Ishikawa (cell line): ENCODE results near the gene HOXA7.

Experiments
- CEBPB ChIP-seq: IDR thresholded peaks from 2 replicates; pipeline ENCODE4 v1.6.1; 2012
- EGR1 ChIP-seq: IDR thresholded peaks from 2 replicates; pipeline ENCODE4 v1.6.1; 2012
- EP300 ChIP-seq: IDR thresholded peaks from 2 replicates; pipeline ENCODE4 v1.6.1; 2012; ENCODE audit warnings: borderline replicate concordance
- FOXM1 ChIP-seq: IDR thresholded peaks from 2 replicates; pipeline ENCODE4 v1.6.1; 2012; ENCODE audit warnings: low read depth, borderline replicate concordance
- MAX ChIP-seq: IDR thresholded peaks from 2 replicates; pipeline ENCODE4 v1.6.1; 2012
- RAD21 ChIP-seq: IDR thresholded peaks from 2 replicates; pipeline ENCODE4 v1.6.1; 2012; ENCODE audit warnings: low read depth
- TAF1 ChIP-seq: IDR thresholded peaks from 2 replicates; pipeline ENCODE4 v1.6.1; 2012; ENCODE audit warnings: low read depth, mild to moderate bottlenecking
- TEAD4 ChIP-seq: IDR thresholded peaks from 2 replicates; pipeline ENCODE4 v1.6.1; 2012
- TF ChIP-seq, protein P1 (sequence below): IDR thresholded peaks from 2 replicates; pipeline ENCODE4 v1.6.1; 2012; ENCODE audit warnings: low read depth, mild to moderate bottlenecking

DNA sequence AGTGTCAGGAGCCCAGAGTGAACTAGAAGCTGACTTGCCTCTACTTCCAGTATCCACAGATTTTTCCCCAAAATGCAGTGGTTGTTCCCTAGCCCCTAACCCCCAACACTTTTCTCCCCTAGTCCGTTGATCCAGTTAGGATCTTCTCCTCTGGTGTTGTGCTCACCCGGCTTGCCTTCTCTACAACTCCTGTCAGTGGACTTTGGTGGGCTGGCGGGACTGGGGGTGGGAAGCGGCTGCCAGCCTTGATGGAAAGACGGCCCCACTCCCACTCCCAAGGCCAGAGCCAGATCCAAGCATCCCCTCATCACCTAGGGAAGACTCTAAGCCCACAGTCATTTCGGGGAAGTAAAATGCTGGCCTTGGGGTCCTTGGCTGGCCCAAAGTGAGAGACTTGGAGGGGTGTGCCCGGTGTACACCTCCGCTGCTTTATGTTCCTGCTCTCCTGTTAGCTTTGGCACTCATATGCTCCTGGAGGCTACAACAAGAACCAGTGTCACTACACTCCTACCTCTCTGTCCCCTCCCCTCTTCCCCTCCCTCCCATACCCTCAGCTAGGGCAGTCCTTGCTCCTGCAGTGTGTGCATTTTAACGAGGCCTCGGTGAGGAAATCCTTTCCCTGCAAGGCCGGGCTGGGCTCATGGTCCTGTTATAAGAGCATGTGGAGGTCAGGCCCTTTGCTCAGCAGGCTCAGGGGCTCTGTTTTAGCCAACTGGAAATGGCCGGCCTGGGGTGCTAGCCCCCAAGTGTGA is 18.6 kb upstream of the HOXA7 start:
- TF ChIP-seq TAF1 (no peak), TEAD4 (no peak), RAD21 (no peak), CEBPB (no peak), FOXM1 (no peak), EP300 (no peak), EGR1 (no peak), MAX (no peak)
- TF ChIP-seq, protein P1, sequence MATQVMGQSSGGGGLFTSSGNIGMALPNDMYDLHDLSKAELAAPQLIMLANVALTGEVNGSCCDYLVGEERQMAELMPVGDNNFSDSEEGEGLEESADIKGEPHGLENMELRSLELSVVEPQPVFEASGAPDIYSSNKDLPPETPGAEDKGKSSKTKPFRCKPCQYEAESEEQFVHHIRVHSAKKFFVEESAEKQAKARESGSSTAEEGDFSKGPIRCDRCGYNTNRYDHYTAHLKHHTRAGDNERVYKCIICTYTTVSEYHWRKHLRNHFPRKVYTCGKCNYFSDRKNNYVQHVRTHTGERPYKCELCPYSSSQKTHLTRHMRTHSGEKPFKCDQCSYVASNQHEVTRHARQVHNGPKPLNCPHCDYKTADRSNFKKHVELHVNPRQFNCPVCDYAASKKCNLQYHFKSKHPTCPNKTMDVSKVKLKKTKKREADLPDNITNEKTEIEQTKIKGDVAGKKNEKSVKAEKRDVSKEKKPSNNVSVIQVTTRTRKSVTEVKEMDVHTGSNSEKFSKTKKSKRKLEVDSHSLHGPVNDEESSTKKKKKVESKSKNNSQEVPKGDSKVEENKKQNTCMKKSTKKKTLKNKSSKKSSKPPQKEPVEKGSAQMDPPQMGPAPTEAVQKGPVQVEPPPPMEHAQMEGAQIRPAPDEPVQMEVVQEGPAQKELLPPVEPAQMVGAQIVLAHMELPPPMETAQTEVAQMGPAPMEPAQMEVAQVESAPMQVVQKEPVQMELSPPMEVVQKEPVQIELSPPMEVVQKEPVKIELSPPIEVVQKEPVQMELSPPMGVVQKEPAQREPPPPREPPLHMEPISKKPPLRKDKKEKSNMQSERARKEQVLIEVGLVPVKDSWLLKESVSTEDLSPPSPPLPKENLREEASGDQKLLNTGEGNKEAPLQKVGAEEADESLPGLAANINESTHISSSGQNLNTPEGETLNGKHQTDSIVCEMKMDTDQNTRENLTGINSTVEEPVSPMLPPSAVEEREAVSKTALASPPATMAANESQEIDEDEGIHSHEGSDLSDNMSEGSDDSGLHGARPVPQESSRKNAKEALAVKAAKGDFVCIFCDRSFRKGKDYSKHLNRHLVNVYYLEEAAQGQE = no peak
